Islet of Langerhans (tissue), 1 donor: ENCODE data around the gene CD7.

Experiments
- FAIRE-seq: peaks from one replicate; lab custom pipeline; 2011; peaks lifted over from hg19 to GRCh38; lab: Jason Lieb, UNC

Gene CD7

DNA sequence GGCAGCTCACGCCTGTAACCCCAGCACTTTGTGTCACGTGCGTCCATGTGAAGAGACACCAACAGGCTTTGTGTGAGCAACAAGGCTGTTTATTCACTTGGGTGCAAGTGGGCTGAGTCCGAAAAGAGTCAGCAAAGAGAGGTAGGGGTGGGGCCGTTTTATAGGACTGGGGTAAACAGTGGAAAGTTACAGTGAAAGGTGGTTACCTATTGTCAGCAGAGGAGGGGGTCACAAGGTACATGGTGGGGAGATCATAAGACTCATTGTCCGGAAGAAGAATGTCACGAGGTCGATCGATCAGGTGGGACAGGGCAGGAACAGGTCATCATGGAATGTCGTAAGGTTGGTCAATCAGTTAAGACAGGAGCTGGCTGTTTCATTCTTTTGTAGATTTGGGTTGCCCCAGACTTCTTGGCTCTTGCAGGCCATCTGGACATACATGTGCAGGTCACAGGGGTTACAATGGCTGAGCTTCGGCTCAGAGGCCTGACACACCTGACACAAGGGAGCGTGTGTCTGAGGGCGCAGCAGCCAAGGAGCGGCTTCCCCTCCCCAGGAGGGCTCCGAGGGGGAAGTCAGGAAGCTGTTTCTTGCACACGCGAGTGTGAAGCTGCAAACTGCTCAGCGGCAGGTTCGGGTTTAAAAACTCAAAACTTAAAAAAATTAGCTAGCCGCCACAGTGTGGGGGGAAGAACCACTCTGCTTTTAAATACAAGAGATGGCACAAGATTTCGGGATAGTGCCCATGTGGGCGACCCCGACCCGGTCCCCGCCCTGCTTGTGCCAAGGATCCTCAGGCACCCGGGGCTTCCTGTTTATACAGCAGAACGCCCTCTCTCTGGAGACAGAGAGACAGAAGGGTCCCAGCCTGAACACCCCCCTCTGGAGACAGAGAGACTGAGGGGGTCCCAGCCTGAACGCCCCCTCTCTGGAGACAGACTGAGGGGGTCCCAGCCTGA, 29.2 kb upstream of the CD7 start:
- no peak for FAIRE-seq

DNA sequence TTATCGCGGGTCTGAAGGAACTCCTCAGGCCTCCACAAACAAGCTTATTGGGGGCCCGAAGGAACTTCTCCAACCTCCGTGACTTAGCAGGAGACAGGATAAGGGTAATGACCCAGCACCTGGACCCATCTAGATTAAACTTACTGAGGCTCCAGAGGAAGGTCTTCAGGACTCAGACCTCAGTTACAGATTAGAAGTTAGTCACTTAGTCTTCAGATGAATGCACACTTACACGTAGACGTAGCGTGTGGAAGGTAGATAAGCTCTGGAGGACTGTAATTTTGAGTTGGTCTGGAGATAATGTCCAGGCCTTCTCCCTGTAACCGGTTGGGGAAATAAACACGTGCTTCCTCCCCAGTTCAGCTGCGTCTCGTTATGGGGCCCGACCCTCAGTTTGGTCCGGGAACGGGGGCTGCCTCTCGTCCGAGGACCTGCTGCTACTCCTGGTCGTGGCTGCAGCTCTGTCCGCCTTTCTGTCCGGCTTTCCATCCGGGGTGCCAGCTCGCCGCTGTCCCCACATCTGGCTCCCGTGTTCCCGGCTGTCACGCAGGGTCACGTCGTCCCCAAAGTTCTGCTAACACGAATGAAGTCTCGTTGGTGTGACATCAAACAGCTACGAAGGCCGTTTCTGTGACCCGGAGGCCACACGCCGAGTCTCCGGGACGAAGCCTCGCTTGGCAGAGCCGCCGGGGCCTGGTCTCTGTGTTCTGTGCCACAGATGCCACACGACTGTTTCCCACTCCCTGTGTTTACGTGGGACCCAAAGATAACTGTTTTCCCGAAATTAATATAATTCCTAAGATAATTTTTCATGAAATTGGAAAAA, 28.0 kb upstream of the CD7 start:
- FAIRE-seq = no peak

DNA sequence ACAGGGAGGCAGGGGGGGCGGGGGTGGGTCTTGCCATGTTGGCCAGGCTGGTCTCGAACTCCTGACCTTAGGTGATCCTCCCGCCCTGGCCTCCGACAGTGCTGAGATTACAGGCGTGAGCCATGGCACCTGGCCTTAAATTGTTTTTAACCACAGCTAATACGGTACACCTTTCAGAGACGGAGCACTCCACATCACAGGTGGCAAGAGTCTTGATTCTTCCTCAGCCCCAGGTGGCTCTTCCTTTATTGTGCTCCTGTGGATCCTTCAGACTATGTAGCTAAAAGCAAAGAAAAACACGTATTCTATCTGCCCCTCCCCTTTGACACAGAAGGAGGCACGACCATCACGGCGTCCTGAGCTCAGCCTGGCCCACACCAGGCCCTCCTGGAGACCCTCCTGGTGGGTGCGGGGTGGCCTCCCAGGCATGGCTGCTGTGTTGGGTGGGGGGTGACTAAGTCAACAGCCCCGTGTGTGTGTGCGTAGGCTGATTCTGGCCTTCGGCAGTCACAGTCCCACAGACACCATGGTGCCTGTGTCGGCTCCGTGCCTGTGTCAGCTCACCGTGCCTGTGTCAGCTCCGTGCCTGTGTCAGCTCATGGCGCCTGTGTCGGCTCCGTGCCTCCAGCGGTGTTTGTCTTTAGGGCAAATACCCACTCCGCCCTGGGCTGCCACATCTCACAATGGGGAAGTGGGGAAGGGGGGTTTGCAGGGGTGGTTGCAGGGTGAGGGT, 26.9 kb upstream of the CD7 start:
- no peak for FAIRE-seq

DNA sequence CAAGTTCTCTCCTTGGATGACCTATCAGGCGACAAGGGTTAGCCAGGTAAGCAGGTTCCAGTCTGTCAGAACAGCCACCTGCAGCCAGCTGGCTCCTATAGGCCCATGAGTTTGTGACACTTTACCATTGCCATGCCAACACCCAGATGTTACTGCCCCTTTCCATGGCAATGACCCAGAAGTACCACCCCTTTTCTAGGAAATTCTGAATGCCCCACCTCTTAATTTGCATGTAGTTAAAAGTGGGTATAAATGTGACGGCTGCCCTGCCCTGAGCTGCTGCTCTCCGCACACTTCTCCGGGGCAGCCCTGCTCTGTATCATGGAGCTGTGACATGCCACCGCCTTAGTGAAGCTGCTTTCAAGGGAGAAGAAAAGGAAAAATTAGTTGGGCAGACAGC, 26.2 kb upstream of the CD7 start:
- FAIRE-seq = no peak

DNA sequence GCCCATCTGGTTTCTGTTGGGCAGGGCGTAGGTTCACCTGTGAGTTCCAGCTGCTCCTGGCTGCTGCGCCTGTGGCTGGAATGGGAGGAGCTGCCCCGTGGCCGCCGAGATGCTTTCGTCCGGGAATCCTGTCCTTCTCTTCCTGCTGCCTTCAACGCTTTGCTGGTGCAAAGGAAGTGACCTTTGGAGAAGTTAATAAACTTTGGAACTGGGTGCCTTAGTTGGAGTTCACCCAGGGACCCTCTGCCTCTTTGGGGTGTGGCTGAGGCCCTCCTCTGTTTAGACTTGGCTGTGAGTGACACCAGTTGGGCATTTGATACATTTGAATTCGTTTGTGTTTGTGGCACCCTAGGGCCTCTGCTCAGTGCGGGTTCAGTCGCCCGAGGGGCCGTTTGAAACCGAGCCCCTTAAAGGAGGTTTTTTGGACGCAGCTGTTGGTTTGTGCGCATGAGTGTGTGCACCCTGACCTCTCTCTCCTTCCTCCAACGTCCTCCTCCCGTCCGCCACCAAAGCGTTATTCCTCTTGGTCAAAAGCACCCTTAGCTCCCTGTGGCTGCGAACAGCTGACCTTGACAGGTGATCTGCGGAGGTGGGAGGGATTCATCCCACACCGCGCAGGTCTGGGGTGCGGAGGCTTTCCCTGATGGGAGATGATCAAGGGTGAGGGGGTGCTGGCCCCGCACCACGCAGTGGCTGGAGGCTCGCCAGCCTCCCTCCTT, 25.1 kb upstream of the CD7 start:
- FAIRE-seq = no peak

DNA sequence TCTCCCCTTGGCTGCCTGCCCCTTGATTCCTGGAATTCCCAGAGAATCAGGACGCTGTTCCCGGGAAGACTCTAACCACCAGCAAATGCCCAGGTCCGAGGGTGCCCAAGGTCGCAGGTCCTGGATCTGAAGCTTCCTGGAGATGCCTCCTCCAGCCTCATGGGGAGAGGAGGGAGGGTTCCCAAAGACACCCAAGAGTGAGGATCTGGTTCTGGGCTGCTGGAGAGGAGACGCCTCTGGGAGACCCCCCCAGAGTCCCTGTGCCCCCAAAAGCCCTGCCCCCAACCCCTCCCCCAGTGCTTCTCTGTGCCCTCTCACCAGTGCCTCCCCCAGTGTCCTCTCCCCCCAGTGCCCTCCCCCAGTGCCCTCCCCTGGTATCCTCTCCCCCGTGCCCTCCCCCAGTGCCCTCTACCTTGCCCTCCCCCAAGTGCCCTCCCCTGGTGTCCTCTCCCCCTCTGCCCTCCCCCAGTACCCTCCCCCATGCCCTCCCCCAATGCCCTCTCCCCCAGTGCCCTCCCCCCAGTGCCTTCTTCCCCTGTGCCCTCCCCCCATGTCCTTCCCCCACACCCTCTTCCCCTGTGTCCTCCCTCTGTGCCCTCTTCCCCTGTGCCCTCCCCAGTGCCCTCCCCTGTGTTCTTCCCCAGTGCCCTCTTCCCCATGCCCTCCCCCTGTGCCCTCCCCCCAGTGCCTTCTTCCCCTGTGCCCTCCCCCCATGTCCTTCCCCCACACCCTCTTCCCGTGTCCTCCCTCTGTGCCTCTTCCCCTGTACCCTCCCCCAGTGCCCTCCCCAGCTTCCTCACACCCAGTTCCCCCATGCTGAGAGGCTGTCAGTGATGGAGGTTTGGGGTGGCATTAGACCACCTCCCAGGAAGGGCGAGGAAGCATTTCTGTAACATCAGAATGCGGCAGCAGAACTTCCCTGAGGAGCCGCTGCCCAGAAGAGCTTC, 22.5 kb upstream of the CD7 start:
- no peak for FAIRE-seq

DNA sequence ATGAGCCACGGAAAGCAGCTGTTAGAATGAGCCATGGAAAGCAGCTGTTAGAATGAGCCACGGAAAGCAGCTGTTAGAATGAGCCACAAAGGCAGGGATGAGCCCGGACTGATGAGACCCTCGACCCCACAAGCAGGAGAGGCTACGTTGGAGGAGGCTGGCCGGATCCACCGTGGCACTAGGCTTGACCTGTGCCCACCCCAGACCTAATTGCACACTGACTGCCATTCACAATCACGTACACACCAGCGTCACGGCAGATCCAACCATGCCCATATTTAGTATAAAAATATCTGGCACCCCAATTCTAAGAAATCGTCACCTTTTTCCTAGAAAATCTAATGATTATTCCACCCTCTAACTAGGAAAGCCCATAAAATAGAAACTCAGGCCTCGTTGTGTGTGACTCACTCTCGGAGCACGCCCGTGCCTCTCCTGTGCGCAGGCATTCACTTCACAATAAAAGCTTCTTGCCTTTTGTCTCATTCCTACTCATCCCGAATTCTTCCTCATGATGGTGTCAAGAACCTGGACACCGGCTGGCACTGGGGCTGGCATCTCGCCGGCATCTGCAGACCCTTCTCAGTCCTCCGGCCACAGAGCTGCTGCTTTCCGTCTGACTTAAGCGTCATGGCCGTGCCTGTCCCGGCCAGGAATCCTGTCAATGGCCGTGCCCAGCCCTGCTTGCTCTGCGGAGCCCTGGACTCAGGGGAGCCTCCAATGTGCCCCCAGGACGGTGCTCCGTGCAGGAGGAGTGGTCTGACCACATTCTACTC, 21.6 kb upstream of the CD7 start:
- no peak for FAIRE-seq

DNA sequence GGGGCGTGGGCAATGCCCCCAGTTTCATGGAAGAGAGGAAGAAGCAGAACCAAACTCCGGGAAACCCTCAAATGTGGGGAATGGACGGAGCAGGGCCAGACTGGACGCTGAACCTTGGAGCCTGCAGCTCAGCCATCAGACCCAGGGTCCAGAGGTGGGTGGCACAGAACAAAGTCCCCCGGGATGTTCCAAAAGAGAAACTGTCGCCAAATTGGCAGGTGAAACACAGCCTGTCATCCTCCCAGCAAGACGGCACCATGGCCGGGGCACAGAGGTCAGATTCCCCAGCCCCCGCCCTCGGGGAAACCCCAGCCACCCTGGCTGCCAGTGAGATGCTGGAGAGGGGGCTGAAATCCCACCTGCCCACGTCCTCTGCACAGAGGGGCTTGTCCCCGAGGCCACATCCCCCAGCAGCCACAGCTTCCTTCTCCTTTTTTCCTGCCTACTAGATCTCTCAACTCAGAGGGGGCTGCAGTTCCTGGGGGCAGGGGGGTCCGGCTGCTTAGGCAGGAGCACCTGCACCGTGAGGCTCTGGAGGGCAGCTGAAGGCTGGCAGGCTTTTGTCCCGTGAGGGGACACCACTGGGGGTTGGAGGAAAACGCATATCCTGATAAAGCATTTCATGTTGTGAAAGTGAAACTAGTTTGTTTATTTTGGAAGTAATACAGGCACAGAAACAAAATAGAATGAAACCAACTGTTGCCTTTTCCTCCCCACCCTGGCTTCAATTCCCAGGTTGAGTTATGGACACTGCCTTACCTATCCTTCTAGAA, 17.4 kb upstream of the CD7 start:
- FAIRE-seq = no peak

DNA sequence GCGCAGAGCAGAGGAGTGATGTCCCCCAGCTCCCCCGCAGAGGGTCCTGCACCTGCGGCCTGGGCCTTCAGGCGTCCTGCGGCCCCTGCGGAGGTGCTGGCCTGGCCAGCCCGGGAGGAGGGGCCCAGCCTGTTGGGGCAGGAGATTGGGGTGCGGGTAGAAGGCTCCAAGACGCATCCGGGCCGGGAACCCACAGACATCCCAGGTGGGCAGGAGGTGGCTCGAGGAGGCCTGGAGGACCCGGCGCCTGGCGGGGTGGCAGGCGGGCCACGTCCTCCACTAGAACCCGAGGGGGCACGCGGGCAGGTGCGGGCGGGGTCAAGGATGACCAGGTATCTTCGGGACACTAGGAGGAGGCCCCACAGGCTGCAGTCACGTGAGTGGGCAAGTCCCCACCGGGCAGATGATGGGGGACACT, 16.8 kb upstream of the CD7 start:
- no peak for FAIRE-seq

DNA sequence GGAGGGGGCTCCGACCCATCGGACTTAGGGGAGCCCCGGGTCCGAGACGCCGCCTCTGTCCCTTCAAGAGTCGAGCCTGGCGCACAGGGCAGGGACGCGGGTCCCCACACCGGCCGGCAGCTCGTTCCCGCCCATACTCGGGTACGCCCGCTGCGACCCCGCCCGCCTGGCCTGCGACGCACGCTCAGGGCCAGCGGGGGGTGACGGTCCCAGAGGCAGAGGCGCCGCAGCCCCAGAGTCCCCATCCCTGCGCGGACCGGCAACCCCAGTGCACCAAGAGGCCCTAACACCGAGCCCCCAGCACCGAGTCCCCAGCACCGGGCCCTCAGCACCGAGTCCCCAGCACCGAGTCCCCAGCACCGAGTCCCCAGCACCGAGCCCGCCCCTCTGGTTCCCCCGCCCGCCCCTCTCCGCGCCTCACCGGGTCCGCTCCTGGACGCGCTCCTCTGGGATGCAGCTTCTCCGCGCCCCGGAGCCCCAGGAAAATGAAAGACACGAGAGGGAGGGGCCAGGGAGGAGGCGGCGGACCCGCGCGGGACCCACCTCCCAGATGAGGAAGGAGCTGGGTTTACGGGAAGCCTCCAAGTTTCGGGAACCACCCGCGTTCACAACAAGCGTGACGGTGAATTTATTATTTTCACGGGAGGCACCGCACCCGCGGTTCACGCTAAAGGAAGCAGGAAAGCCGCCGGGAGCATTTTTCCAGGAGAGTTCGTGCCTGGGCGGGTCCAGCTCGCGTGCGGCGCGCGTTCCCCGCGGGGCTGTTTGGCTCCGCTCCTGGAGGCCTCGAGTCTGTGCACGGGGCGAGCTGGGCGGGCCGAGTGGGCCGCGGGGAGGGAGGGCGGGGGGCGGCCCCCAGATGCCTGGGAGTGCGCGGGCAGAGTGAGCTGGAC, 16.1 kb upstream of the CD7 start, which contains the start of gene SECTM1:
Gene SECTM1 (minus strand): TSS at position 488 of the 893 bp plus-strand sequence. CDS start 6,526 bp downstream, outside the sequence.
- no peak for FAIRE-seq

DNA sequence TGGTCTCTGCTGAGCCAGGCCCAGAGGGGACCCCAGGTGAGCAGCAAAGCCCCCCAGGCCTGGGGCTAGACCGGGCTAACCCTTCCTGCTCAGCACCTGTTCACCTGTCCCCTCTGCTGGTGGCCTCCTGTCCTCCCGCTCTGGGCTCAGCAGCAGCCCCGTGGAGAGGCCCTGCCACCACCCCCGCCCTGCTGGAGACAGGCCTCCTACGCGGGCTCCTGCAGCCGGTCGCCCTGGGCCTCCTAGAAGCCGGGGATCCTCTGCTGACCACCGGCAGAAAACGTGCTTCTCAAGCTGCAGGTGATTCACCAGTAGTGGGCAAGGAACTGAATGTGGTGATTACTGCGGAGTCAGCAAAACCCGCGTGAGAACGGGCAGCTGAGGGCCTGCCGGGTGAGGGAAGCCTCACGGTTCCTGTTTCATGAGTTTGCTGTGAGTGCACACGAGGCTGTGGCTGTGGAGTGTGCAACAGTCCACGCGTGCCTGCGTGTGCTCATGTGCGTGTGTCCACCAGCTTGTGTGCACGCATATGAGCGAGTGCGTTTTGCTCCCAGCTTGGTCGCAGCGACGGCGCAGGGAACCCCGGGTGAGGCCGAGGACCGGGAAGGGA, 15.4 kb upstream of the CD7 start:
- no peak for FAIRE-seq

DNA sequence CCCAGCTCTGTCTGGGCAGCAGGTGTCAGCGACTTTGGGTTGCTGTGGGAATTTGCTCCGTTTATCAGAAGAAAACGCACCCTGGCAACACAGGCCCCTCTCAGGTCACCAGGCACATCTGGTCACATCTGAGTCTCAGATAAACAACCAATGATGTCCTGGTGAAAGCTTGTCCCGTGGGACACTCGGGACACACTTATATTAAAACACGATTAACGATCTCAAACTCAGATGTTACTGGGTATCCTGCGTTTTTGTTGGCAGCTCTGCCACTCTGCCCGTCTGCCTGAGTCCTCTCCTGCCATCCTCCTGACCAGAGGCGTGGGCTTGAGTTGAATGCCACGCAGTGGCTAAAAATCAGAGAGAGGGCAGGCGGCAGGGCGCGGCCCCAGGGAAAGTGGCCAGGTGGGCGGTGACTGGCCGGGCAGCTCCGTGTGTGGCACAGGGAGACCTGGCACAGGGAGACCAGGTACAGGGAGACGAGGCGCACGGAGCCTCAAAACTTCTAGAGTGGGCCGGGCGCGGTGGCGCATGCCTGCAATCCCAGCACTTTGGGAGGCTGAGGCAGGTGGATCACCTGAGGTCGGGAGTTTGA, 14.0 kb upstream of the CD7 start:
- FAIRE-seq = no peak

DNA sequence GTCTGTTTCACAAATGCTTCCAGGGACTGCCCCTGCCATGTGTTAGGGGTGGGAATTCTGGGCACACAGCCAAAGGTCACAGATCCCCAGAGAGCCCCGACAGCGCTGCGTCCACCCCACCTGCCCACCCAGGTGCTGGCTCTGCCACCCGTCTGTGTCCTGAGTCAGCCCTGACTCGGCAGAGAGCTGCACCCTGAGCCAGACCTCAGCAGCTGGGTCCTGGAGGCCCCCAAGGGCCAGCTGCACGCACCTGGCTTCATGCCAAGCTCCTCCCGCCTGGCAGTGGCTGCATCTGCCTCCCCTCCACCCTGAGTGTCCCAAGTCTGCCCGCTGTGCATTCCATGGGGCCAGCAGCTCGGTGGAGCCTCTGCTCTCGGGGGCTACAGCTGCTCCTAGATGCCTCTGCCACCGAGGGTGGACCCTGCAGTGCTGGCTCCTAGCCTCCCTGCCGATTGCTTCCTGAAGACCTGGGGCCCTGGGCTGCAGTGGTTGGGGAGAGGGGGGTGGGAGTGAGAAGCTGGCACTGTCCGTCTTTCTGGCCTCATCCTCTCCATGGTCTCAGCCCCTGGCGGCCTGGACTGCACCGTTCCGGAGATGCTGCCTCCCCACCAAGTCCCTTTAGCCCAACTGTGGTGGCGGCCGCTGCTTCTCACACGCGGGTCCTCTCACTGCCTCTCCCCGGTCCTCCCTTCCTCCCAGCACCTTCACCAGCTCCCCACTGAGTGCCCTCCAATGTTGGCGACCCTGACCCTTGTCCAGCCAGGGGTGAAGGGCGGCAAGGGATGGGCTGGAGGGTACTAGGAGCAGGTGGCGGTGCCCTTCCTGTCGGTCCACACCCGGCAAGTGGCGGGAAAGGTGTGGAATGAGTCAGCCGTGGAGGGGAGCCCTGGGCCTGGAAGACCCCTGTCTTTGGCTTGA, 13.2 kb upstream of the CD7 start:
- no peak for FAIRE-seq

DNA sequence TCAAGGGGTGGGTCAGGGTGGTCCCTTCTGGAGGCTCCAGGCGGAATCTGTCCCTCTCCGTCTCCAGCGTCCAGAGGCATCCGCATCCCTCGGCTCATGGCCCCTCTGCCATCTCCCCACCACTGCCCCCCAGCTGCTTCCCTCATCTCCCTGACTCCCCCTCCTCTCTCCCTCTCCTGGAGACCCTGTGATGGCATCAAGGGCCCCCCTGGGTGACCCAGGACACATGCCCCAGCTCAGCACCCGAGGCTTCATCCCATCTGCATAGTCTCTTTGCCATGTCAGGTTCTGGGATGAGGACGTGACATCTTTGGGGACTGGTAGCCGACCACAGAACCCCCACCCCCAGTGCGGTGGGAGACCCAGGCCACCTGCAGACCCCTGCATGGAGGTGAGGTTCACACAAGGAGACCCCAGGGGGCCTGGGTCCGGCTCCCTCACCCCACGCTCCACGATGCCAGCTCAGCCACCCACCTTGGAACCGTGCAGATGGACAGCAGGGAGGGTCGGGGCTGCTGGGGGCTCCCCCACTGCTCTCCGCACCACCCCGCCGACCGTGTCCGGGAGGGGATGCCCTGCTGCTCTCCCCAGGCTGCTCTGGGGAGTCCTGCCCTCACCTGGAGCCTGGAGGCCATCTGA, 12.4 kb upstream of the CD7 start:
- no peak for FAIRE-seq

DNA sequence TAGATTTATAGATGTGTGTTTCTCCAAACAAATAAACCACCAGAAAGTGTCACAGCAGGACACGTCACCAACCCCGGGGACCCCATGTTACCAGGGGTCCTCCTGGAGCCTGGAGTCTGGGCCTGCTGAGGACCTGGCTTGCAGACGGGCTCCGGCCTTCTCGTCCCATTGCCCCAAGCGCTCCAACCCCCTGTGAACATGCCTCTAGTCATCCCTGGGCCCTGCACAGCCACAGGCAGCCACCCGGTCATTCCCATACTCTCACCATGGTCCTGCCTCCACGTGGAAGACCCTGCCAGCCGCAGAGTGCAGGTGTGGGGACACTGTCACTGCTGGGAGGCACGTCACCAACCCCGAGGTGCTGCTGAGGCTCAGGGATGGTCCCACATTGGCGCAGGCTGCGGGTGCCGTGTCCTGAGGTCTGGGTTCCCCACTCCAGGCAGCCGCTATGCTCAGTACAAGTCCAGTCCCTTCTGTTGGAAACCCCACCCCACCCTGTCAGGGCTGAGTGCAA, 11.6 kb upstream of the CD7 start:
- no peak for FAIRE-seq
